Endodermal cell (in vitro differentiated cells): ENCODE data around the gene TSPAN4. TPM values are rescaled to one million over a fixed set of nuclear protein-coding genes. Genes with fewer than 3 reads are reported as not detected.

Experiments
- DNase-seq: peaks from one replicate; pipeline ENCODE4 v3.0.0-alpha.2; 2017
- H3K27ac ChIP-seq: 2 replicates; pipeline ENCODE4 v1.5.1; 2013; ENCODE audit warnings: mild to moderate bottlenecking, low read depth, low read length, moderate library complexity
- H3K27me3 ChIP-seq: 2 replicates; pipeline ENCODE4 v1.6.1; 2013; ENCODE audit warnings: mild to moderate bottlenecking, low read length, moderate library complexity; ENCODE audit not compliant: insufficient read depth, control insufficient read depth, poor library complexity, severe bottlenecking
- H3K36me3 ChIP-seq: 2 replicates; pipeline ENCODE4 v1.7.0; 2013; ENCODE audit warnings: mild to moderate bottlenecking, low read length, moderate library complexity; ENCODE audit not compliant: control insufficient read depth, insufficient read depth
- H3K4me1 ChIP-seq: one replicate; pipeline ENCODE4 v1.7.0; 2013; ENCODE audit warnings: low read length; ENCODE audit not compliant: control insufficient read depth, insufficient read depth
- H3K4me3 ChIP-seq: 2 replicates; pipeline ENCODE4 v1.5.1; 2013; ENCODE audit warnings: mild to moderate bottlenecking, low read length, moderate library complexity
- H3K9ac ChIP-seq: 2 replicates; pipeline ENCODE4 v1.6.1; 2013; ENCODE audit warnings: mild to moderate bottlenecking, low read length, moderate library complexity; ENCODE audit not compliant: poor library complexity, severe bottlenecking; ENCODE audit errors: extremely low read depth
- H3K9me3 ChIP-seq: 2 replicates; pipeline ENCODE4 v1.6.1; 2013; ENCODE audit warnings: mild to moderate bottlenecking, low read length, moderate library complexity; ENCODE audit not compliant: control insufficient read depth
- H3K27ac Mint-ChIP-seq: 2 replicates; pipeline ENCODE4 v1.8.0; 2020; ENCODE audit warnings: mixed read lengths
- H3K27me3 Mint-ChIP-seq: 2 replicates; pipeline ENCODE4 v1.8.0; 2021; ENCODE audit warnings: mild to moderate bottlenecking, mixed read lengths; ENCODE audit not compliant: insufficient read depth
- H3K36me3 Mint-ChIP-seq: 2 replicates; pipeline ENCODE4 v1.8.0; 2020; ENCODE audit warnings: low read depth, mixed read lengths
- H3K4me1 Mint-ChIP-seq: 2 replicates; pipeline ENCODE4 v1.8.0; 2020; ENCODE audit warnings: mixed read lengths
- H3K4me3 Mint-ChIP-seq: 2 replicates; pipeline ENCODE4 v1.8.0; 2020; ENCODE audit warnings: mild to moderate bottlenecking, moderate library complexity, mixed read lengths
- H3K9me3 Mint-ChIP-seq: 2 replicates; pipeline ENCODE4 v1.8.0; 2020; ENCODE audit warnings: mild to moderate bottlenecking, mixed read lengths
- WGBS, 2 experiments: methylation state at CpG; one replicate each; pipeline versions ENCODE4 v1.1.5 to v1.1.7; 2013; ENCODE audit warnings: missing lambda C conversion rate in 2 of 2, mixed read lengths in 1 of 2; ENCODE audit not compliant: insufficient coverage in 1 of 2, insufficient read length in 1 of 2; 5-methylcytosine and 5-hydroxymethylcytosine counted together
- total RNA-seq, 2 donors: library from RNA; stranded (reverse); fragmentation: NEBNext Ultra II Directional in 1 of 2; extraction: Animal tissue kit (Norgen Biotek cat#: 25700) in 1 of 2; gene quantifications; 2 replicates in 1 of 2; 3 replicates in 1 of 2; pipeline ENCODE4 v1.2.1, GENCODE V29; 2021
- TF ChIP-seq, protein P1 (sequence below): fragments of 200-600 bp; sonication (generic); conservative IDR thresholded peaks from 2 replicates; pipeline ENCODE4 v1.5.0; 2021; ENCODE audit warnings: antibody characterized with exemption, mild to moderate bottlenecking

The TSPAN4 gene
- total RNA-seq, 2 donors from 2014 or later = 56.8 to 71.1 TPM

DNA sequence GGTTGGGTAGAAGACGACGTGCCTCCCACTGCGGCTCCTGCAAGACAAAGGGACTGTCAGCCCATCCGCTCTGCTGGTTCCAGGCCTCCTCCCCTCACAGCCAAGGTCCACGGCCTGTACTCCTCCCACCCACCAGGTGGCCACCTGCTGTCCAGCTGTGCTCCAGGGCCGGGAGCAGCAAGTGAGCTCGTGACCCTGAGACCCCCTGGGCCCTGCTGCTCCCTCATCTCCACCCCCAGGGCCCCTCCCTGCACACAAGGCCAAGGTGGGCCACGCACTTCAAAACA is 27.4 kb downstream of the TSPAN4 start:
- H3K36me3 ChIP-seq = peaks cover 4% of the 10 kb centered on the region
- no peaks in the 10 kb centered on the region for H3K9me3 ChIP-seq
- no peak overlapping the region for H3K27ac Mint-ChIP-seq
- no peak overlapping the region for H3K27ac ChIP-seq
- WGBS, 2 experiments = 62 to 76% methylated on average over 8 of the region's 8 CpGs
- DNase-seq = no peak
- no peak overlapping the region for H3K9ac ChIP-seq
- no peak overlapping the region for H3K4me3 Mint-ChIP-seq
- TF ChIP-seq, protein P1, sequence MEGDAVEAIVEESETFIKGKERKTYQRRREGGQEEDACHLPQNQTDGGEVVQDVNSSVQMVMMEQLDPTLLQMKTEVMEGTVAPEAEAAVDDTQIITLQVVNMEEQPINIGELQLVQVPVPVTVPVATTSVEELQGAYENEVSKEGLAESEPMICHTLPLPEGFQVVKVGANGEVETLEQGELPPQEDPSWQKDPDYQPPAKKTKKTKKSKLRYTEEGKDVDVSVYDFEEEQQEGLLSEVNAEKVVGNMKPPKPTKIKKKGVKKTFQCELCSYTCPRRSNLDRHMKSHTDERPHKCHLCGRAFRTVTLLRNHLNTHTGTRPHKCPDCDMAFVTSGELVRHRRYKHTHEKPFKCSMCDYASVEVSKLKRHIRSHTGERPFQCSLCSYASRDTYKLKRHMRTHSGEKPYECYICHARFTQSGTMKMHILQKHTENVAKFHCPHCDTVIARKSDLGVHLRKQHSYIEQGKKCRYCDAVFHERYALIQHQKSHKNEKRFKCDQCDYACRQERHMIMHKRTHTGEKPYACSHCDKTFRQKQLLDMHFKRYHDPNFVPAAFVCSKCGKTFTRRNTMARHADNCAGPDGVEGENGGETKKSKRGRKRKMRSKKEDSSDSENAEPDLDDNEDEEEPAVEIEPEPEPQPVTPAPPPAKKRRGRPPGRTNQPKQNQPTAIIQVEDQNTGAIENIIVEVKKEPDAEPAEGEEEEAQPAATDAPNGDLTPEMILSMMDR = peak; percentile 62
- no peaks in the 10 kb centered on the region for H3K27me3 ChIP-seq
- no peak overlapping the region for H3K4me3 ChIP-seq
- no peaks in the 10 kb centered on the region for H3K27me3 Mint-ChIP-seq
- H3K9me3 Mint-ChIP-seq = no peaks in the 10 kb centered on the region
- no peaks in the 10 kb centered on the region for H3K4me1 Mint-ChIP-seq
- no peaks in the 10 kb centered on the region for H3K4me1 ChIP-seq
- peaks cover 12% of the 10 kb centered on the region for H3K36me3 Mint-ChIP-seq

DNA sequence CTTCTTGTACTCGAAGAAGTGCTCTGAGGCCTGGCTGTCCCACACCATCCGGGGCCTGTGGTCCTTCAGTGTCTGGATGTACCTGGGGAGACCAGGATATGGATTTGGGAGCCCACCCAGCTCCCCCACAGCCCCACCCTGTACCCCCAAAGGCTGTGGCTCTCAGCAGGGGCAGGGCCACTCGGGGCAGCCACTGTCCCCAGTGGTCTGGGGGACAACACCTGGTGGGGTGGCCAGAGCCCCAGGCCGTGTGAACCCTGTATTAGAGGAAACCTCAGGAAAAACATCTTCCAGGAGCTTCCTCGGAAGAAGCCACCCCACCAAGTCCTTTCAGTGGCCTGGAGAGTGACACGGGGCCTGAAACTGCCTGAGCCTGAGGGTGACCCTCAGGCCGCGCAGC is 27.8 kb downstream of the TSPAN4 start:
- TF ChIP-seq, protein P1 = no peak
- Mint-ChIP-seq H3K4me1 (no peaks in the 10 kb centered on the region), H3K36me3 (peaks cover 16% of the 10 kb centered on the region), H3K9me3 (no peaks in the 10 kb centered on the region), H3K4me3 (no peak overlapping the region), H3K27me3 (no peaks in the 10 kb centered on the region), H3K27ac (no peak overlapping the region)
- Histone ChIP-seq H3K4me1 (no peaks in the 10 kb centered on the region), H3K27me3 (no peaks in the 10 kb centered on the region), H3K9me3 (no peaks in the 10 kb centered on the region), H3K4me3 (no peak overlapping the region), H3K36me3 (peaks cover 4% of the 10 kb centered on the region), H3K9ac (no peak overlapping the region), H3K27ac (no peak overlapping the region)
- 87 to 91% methylated on average over 7 to 8 of the region's 8 CpGs for WGBS, 2 experiments
- no peak for DNase-seq

DNA sequence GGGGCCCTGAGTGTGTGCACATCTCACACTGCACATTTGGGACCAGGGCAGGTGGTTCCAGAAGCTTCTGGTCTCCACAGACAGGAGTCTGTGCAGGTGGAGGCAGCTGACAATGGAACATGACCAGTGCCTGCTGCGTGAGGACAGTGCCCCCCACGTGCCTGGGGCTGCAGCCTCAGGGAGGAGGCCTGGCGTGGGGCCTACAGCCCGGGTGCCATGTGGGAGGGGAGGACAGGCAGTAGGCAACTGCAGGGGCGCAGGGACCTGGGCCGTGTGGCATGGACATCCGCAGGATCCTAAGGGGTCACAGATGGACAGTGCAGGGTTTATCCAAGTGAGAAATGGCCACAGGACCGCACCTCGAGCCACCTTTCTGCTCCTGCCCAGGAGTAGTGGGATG is 28.8 kb downstream of the TSPAN4 start:
- 76 to 81% methylated on average over 5 to 9 of the region's 9 CpGs for WGBS, 2 experiments
- no peak overlapping the region for H3K27ac ChIP-seq
- H3K27ac Mint-ChIP-seq = no peak overlapping the region
- no peak overlapping the region for H3K4me3 ChIP-seq
- peaks cover 4% of the 10 kb centered on the region for H3K36me3 ChIP-seq
- H3K4me1 Mint-ChIP-seq = no peaks in the 10 kb centered on the region
- H3K27me3 ChIP-seq = no peaks in the 10 kb centered on the region
- no peaks in the 10 kb centered on the region for H3K27me3 Mint-ChIP-seq
- TF ChIP-seq, protein P1 = no peak
- no peak overlapping the region for H3K4me3 Mint-ChIP-seq
- no peaks in the 10 kb centered on the region for H3K9me3 Mint-ChIP-seq
- peaks cover 21% of the 10 kb centered on the region for H3K36me3 Mint-ChIP-seq
- H3K4me1 ChIP-seq = no peaks in the 10 kb centered on the region
- no peaks in the 10 kb centered on the region for H3K9me3 ChIP-seq
- no peak for DNase-seq
- no peak overlapping the region for H3K9ac ChIP-seq
